HFFc6 (cell line): Measurements from ENCODE around the gene TNFRSF19. TPM values are rescaled to one million over a fixed set of nuclear protein-coding genes. Genes with fewer than 3 reads are reported as not detected.
A peak's percentile ranks its signal among the peaks of the same experiment; 100 is the strongest.

ENCODE experiments used
- DNase-seq: peaks from one replicate; pipeline ENCODE4 v3.0.0-alpha.2; 2018
- H3K27ac Mint-ChIP-seq: 2 replicates; pipeline ENCODE4 v1.8.0; 2020; ENCODE audit warnings: mild to moderate bottlenecking, mixed read lengths
- H3K27me3 Mint-ChIP-seq: 2 replicates; pipeline ENCODE4 v1.8.0; 2021; ENCODE audit warnings: mild to moderate bottlenecking, moderate library complexity, mixed read lengths; ENCODE audit not compliant: insufficient read depth
- H3K36me3 Mint-ChIP-seq: 2 replicates; pipeline ENCODE4 v1.8.0; 2021; ENCODE audit warnings: low read depth, mixed read lengths
- H3K4me1 Mint-ChIP-seq: 2 replicates; pipeline ENCODE4 v1.8.0; 2020; ENCODE audit warnings: low read depth, mixed read lengths
- H3K4me3 Mint-ChIP-seq: 2 replicates; pipeline ENCODE4 v1.8.0; 2020; ENCODE audit warnings: mild to moderate bottlenecking, moderate library complexity, mixed read lengths
- H3K9me3 Mint-ChIP-seq: 2 replicates; pipeline ENCODE4 v1.8.0; 2020; ENCODE audit warnings: mild to moderate bottlenecking, mixed read lengths
- total RNA-seq, 6 experiments: library from RNA; stranded (reverse); fragmentation: NEBNext Ultra II Directional; extraction: Animal tissue kit (Norgen Biotek cat#: 25700); gene quantifications; 2 replicates in 1 of 6; 3 replicates in 5 of 6; pipeline ENCODE4 v1.2.3, GENCODE V29; 2021
- TF ChIP-seq, protein P1 (sequence below): fragments of 200-600 bp; sonication (generic); IDR thresholded peaks from 2 replicates; pipeline ENCODE4 v1.5.0; 2021; ENCODE audit warnings: antibody characterized with exemption, mild to moderate bottlenecking

TNFRSF19 gene
- total RNA-seq, 6 experiments from 2014 or later, result 5.9 to 10.1 (median 8.7) TPM

DNA sequence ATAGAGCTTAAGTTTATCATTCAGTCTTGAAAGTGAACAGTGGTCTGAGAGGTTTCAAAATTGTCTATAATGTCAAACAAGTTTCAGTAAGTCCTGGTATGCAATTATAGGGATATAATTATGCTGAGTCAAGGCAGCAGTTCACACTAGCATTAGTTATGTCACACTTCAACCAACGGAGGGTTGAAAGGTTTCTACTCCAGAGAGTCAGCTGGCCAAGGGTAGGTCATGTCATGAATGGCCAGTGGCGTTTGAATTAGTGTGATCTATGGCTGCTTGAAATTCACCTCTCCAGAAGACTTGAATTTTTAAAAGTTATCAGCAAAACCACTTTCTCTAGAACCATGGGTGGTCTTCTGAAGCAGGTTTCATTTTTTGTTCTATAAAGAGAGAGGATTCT lies 108.6 kb downstream of the TNFRSF19 start:
- TF ChIP-seq, protein P1, sequence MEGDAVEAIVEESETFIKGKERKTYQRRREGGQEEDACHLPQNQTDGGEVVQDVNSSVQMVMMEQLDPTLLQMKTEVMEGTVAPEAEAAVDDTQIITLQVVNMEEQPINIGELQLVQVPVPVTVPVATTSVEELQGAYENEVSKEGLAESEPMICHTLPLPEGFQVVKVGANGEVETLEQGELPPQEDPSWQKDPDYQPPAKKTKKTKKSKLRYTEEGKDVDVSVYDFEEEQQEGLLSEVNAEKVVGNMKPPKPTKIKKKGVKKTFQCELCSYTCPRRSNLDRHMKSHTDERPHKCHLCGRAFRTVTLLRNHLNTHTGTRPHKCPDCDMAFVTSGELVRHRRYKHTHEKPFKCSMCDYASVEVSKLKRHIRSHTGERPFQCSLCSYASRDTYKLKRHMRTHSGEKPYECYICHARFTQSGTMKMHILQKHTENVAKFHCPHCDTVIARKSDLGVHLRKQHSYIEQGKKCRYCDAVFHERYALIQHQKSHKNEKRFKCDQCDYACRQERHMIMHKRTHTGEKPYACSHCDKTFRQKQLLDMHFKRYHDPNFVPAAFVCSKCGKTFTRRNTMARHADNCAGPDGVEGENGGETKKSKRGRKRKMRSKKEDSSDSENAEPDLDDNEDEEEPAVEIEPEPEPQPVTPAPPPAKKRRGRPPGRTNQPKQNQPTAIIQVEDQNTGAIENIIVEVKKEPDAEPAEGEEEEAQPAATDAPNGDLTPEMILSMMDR, result no peak
- no peak for DNase-seq
- H3K9me3 Mint-ChIP-seq, result no peaks in the 10 kb centered on the region
- H3K36me3 Mint-ChIP-seq, result peaks cover 4% of the 10 kb centered on the region; the same call in 1 of the 2 replicates
- H3K4me3 Mint-ChIP-seq, result peak overlapping the region; percentile 53
- H3K27me3 Mint-ChIP-seq, result no peaks in the 10 kb centered on the region; the same call in none of the 2 replicates
- H3K27ac Mint-ChIP-seq, result peak overlapping the region; percentile 71
- H3K4me1 Mint-ChIP-seq, result peaks cover 69% of the 10 kb centered on the region

DNA sequence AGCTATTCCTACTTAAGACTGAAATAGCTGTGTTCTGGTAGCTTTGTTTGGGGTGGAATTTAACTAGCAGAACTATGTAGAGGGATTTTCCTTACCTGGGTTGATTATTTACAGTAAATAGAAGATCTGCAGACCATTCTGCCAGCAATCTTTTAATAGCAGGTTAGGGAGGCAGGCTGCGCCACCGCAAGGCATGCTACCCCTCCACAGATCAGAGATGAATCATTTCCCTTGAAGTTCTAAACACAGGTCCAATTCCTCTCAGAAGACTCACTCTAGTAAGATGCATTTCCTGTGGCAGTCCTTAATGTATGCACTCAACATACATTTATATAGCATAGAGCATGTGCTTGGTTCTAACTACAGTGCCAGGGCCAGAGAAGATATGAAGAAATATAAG lies 109.0 kb downstream of the TNFRSF19 start:
- TF ChIP-seq, protein P1, result no peak
- H3K4me1 Mint-ChIP-seq, result peaks cover 65% of the 10 kb centered on the region
- H3K27me3 Mint-ChIP-seq, result no peaks in the 10 kb centered on the region; the same call in none of the 2 replicates
- H3K36me3 Mint-ChIP-seq, result peaks cover 4% of the 10 kb centered on the region; the same call in 1 of the 2 replicates
- peak; percentile 75 for DNase-seq
- H3K27ac Mint-ChIP-seq, result peak overlapping the region; percentile 71
- H3K4me3 Mint-ChIP-seq, result peak overlapping the region; percentile 53
- no peaks in the 10 kb centered on the region for H3K9me3 Mint-ChIP-seq

DNA sequence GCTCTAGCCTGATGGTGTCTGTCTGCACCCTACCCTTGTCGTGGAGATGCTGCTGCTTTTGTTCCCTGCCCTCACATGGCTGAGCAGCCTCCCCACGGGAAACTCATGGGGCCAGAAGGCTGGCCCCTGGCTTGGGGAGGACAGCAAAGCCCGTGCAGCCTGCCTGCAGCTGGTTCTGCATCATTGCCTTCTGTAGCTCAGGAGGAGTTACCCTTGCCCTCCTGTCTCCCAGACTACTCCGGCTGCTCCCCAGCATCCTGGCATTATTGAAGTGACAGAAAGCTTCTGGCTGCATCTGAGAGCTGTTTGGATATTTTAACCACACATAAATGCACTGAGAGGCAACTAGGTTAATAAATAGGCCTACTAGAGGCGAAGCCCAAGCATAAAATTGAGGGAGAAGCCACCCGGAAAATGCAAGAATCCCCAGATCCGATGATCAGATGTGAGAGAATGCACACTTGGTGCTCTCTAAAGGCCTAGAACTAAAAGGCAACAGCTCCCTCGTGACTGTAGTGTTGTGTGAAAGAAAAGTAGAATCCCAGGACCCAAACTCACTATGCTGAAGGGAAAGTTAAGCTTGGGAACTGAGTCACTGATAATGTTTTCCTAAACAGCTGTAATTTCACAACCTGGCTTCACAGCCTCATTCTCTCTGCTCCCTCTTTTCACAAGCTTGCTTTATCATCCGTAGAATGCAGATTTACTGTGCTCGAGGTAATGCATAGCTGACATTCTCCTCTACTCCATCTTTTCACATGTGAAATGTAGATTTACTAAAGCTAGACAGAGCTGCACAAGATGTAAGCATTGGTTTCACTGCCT lies 110.8 kb downstream of the TNFRSF19 start:
- TF ChIP-seq, protein P1, result no peak
- H3K27ac Mint-ChIP-seq, result peak overlapping the region; percentile 16; the same call in 1 of the 2 replicates

DNA sequence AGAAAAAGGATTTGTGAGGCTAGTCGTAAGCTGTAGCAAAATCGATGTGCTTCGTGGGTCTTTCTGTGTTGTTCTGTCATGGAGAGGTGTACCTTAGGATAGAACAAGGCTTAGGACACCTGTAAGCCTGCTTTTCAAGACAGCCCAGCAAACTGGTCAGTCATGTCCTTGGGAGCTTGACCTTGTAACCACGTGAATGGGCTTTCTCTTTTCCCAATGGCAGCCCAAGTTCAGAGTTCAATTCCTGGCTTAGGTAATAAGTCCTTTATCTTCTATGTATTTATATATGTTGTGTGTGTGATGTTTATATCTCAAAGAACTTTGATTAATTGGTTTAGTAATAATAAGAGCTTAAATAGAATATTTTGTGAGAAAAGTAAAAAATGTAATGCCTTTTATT lies 112.9 kb downstream of the TNFRSF19 start:
- no peaks in the 10 kb centered on the region for H3K36me3 Mint-ChIP-seq

More for the DNA sequence above, 110.8 kb downstream of the TNFRSF19 start:
- peaks cover 2% of the 10 kb centered on the region for H3K27me3 Mint-ChIP-seq
- H3K4me3 Mint-ChIP-seq, result no peak overlapping the region
- H3K4me1 Mint-ChIP-seq, result peaks cover 46% of the 10 kb centered on the region
- H3K36me3 Mint-ChIP-seq, result no peaks in the 10 kb centered on the region
- DNase-seq, result no peak
- no peaks in the 10 kb centered on the region for H3K9me3 Mint-ChIP-seq

DNA sequence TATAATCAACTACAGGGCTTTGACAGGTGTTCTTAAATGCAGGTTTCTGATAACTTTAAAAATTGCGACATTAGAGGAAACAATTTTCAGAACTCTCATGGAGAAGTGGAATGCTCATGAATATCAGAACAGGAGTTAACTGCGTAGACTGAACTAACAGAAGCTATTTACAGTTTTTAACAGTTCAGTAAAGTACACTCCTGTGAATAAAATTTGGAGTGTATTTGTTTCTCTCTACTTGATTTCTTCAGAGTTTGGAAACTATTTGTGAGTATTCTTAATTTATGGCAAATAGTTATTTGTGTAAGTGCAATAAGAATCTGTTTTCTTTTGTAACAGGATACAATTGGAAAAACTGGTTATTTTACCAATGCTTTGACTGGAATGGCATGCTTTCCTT lies 114.4 kb downstream of the TNFRSF19 start:
- Mint-ChIP-seq H3K36me3 (no peaks in the 10 kb centered on the region), H3K9me3 (no peaks in the 10 kb centered on the region), H3K27me3 (peaks cover 2% of the 10 kb centered on the region), H3K4me3 (no peak overlapping the region), H3K4me1 (peaks cover 31% of the 10 kb centered on the region), H3K27ac (no peak overlapping the region)
- no peak for DNase-seq
- TF ChIP-seq, protein P1, result no peak

More for the DNA sequence above, 112.9 kb downstream of the TNFRSF19 start:
- Mint-ChIP-seq H3K4me3 (no peak overlapping the region), H3K27ac (no peak overlapping the region), H3K9me3 (no peaks in the 10 kb centered on the region), H3K27me3 (peaks cover 2% of the 10 kb centered on the region), H3K4me1 (peaks cover 35% of the 10 kb centered on the region)
- no peak for DNase-seq
- TF ChIP-seq, protein P1, result no peak
